Esophagus muscularis mucosa (tissue), 4 donors: Measurements from ENCODE around the gene SYN1. TPM values are rescaled to one million over a fixed set of nuclear protein-coding genes. Genes with fewer than 3 reads are reported as not detected.

Experiments used
- DNase-seq: peaks from one replicate; pipeline ENCODE4 v3.0.0-alpha.2; 2017; ENCODE audit errors: extremely low spot score
- H3K27ac ChIP-seq, 4 donors: fragments of 200-600 bp; sonication (generic); replicated peaks in 1 of 4; 1 replicate in 3 of 4; 2 replicates in 1 of 4; pipeline ENCODE4 v1.5.1; 2016 to 2019; ENCODE audit warnings: mild to moderate bottlenecking in 1 of 4
- H3K27me3 ChIP-seq, 4 donors: fragments of 200-600 bp; sonication (generic); one replicate each; pipeline versions ENCODE4 v1.5.1 to v1.6.0; 2016 to 2019
- H3K36me3 ChIP-seq, 4 donors: fragments of 200-600 bp; sonication (generic); one replicate each; pipeline ENCODE4 v1.5.1; 2016 to 2019
- H3K4me1 ChIP-seq, 4 donors: fragments of 200-600 bp; sonication (generic); one replicate each; pipeline ENCODE4 v1.5.1; 2016 to 2019
- H3K4me3 ChIP-seq, 4 donors: fragments of 200-600 bp; sonication (generic); 1 replicate in 2 of 4; 2 replicates in 2 of 4; pipeline ENCODE4 v1.5.1; 2016 to 2019; ENCODE audit warnings: mild to moderate bottlenecking in 4 of 4, moderate library complexity in 1 of 4
- H3K9me3 ChIP-seq, 4 donors: fragments of 200-600 bp; sonication (generic); 1 replicate in 3 of 4; 2 replicates in 1 of 4; pipeline ENCODE4 v1.5.1; 2016 to 2019
- CTCF ChIP-seq, 3 experiments: fragments of 200-600 bp in 2 of 3; fragments of 450-650 bp in 1 of 3; sonication (generic) in 2 of 3; IDR thresholded peaks; one replicate each; pipeline ENCODE4 v1.5.1; 2017 to 2019; ENCODE audit warnings: antibody characterized with exemption in 3 of 3, mild to moderate bottlenecking in 2 of 3, moderate library complexity in 1 of 3
- EP300 ChIP-seq: sonication (generic); formaldehyde crosslinking; IDR thresholded peaks from one replicate; pipeline ENCODE4 v1.6.1; 2017; ENCODE audit warnings: antibody characterized with exemption
- POLR2A ChIP-seq: fragments of 450-650 bp; IDR thresholded peaks from one replicate; pipeline ENCODE4 v1.6.1; 2017; ENCODE audit warnings: antibody characterized with exemption, moderate library complexity, mild to moderate bottlenecking, low read depth
- POLR2AphosphoS5 ChIP-seq, 2 donors: sonication (generic); formaldehyde crosslinking; IDR thresholded peaks; one replicate each; pipeline ENCODE4 v1.6.1; 2017; ENCODE audit warnings: antibody characterized with exemption in 2 of 2
- WGBS: methylation state at CpG from one replicate; pipeline ENCODE4 v1.1.5; 2018; 5-methylcytosine and 5-hydroxymethylcytosine counted together
- intact Hi-C: fragments of 100-400 bp; cut with DNase I; formaldehyde crosslinking; loops from one replicate; pipeline ENCODE4 v1.15.1; 2023
- total RNA-seq, 4 donors: library from RNA; depleted of rRNA; stranded (reverse); fragments of >200 nt; gene quantifications; one replicate each; pipeline versions ENCODE4 v1.1.0 to v1.2.1, GENCODE V29; 2016

Gene SYN1
- total RNA-seq, 4 donors from 2014 or later = 0.42 to 0.98 (median 0.56) TPM

- Histone ChIP-seq H3K36me3 (peaks cover 0 to 18% (median 10%) of the 10 kb centered on the region in 4 donors), H3K27me3 (peaks cover 0 to 6% (median 0%) of the 10 kb centered on the region in 4 donors), H3K4me1 (peaks cover 9 to 28% (median 24%) of the 10 kb centered on the region in 4 donors), H3K27ac (peak within 1 kb of the TSS; percentile 87 to 89 (median 89)), H3K9me3 (no peaks in the 10 kb centered on the region), H3K4me3 (peak within 1 kb of the TSS; percentile 72 to 85 (median 74))
- no peak for TF ChIP-seq EP300
- no peak for TF ChIP-seq CTCF (IDR thresholded peaks at IDR 0.05)
- TF ChIP-seq POLR2AphosphoS5 (IDR thresholded peaks at IDR 0.05) = peak; percentile 55 to 81
- peak; percentile 71 for TF ChIP-seq POLR2A
- peak; percentile 98 for DNase-seq
- 43% methylated on average over 63 of the region's 65 CpGs for WGBS
- intact Hi-C loops = loop anchor here (10.0 kb wide), 2 partner anchors 1304 to 1514 kb away; partner anchors contain the start of genes MAGIX and OTUD5
These were observed 30.7 kb upstream of the SYN1 start, which contains the start of gene ELK1 for GRCh38 chrX:47650164-47651042. Gene ELK1 (minus strand): TSS chrX:47650563. CDS start chrX:47641441, 9,122 bp downstream.

- Histone ChIP-seq H3K27me3 (peaks cover 0 to 6% (median 0%) of the 10 kb centered on the region in 4 donors), H3K36me3 (peaks cover 0 to 15% (median 9%) of the 10 kb centered on the region in 4 donors), H3K4me3 (peak overlapping the region; percentile 72 to 85 (median 74)), H3K27ac (peak overlapping the region; percentile 87 to 89 (median 89)), H3K9me3 (no peaks in the 10 kb centered on the region), H3K4me1 (peaks cover 9 to 28% (median 24%) of the 10 kb centered on the region in 4 donors)
- no peak for TF ChIP-seq CTCF (IDR thresholded peaks at IDR 0.05)
- no peak for TF ChIP-seq POLR2A
- intact Hi-C loops = loop anchor here (10.0 kb wide), 3 partner anchors 375 to 1515 kb away; partner anchors contain the start of genes MAGIX and OTUD5
- WGBS = 54% methylated on average over 11 of the region's 11 CpGs
- no peak for DNase-seq
These were observed 30.1 kb upstream of the SYN1 start for GRCh38 chrX:47649781-47650163.

- intact Hi-C loops = loop anchor here (10.0 kb wide), 1 partner anchor 376 kb away; no protein-coding TSS in a partner anchor
- peaks cover 0 to 15% (median 7%) of the 10 kb centered on the region in 4 donors for H3K36me3 ChIP-seq
- peak overlapping the region in 1 of 4 donors; percentile 89 for H3K27ac ChIP-seq
- peaks cover 0 to 6% (median 0%) of the 10 kb centered on the region in 4 donors for H3K27me3 ChIP-seq
- TF ChIP-seq POLR2A (no peak), EP300 (no peak), POLR2AphosphoS5 (IDR thresholded peaks at IDR 0.05) (no peak), CTCF (IDR thresholded peaks at IDR 0.05) (no peak)
- peaks cover 9 to 32% (median 27%) of the 10 kb centered on the region in 4 donors for H3K4me1 ChIP-seq
- peak overlapping the region; percentile 72 to 85 (median 74) for H3K4me3 ChIP-seq
- H3K9me3 ChIP-seq = no peaks in the 10 kb centered on the region
- 51% methylated on average over 8 of the region's 8 CpGs for WGBS
- no peak for DNase-seq
These were observed 29.6 kb upstream of the SYN1 start for GRCh38 chrX:47649271-47649670.

GRCh38 chrX:47648376-47648775 is 28.7 kb upstream of the SYN1 start:
- no peak overlapping the region for H3K4me3 ChIP-seq
- no peak for DNase-seq
- TF ChIP-seq POLR2A = no peak
- no peak for TF ChIP-seq CTCF (IDR thresholded peaks at IDR 0.05)
- TF ChIP-seq EP300 = no peak
- TF ChIP-seq POLR2AphosphoS5 (IDR thresholded peaks at IDR 0.05) = no peak
- H3K36me3 ChIP-seq = peaks cover 0 to 7% (median 4%) of the 10 kb centered on the region in 4 donors
- H3K27ac ChIP-seq = no peak overlapping the region
- WGBS = 72% methylated on average over 2 of the region's 2 CpGs
- intact Hi-C loops = loop anchor here (10.0 kb wide), 1 partner anchor 376 kb away; no protein-coding TSS in a partner anchor
- H3K27me3 ChIP-seq = peaks cover 0 to 6% (median 0%) of the 10 kb centered on the region in 4 donors
- H3K4me1 ChIP-seq = peaks cover 14 to 38% (median 30%) of the 10 kb centered on the region in 4 donors
- H3K9me3 ChIP-seq = no peaks in the 10 kb centered on the region
